HG03565 (cell line): ENCODE data around the gene TMPRSS11B.
A peak's percentile ranks its signal among the peaks of the same experiment; 100 is the strongest.
"Not testable (repeated sequence)": the region's sequence is repeated elsewhere in the genome, so short reads cannot be mapped to it uniquely, and the experiment has no call there.

Experiments used
- ATAC-seq: cut with Tn5 transposase; IDR thresholded peaks from one replicate; pipeline ENCODE4 v1.9.1; 2021; ENCODE audit warnings: mild to moderate bottlenecking, moderate library complexity; ENCODE audit not compliant: unreplicated experiment

The TMPRSS11B gene

GRCh38 chr4:68245594-68245993 is at the start of gene TMPRSS11B:
TMPRSS11B (minus strand) TSS chr4:68245694; CDS start chr4:68245558, 136 bp downstream.
- ATAC-seq = no peak

GRCh38 chr4:68291256-68291655 is 45.8 kb upstream of the TMPRSS11B start:
- ATAC-seq = no peak

- ATAC-seq = no peak
These were observed 42.9 kb upstream of the TMPRSS11B start for GRCh38 chr4:68288393-68288740.

- ATAC-seq = no peak
These were observed 42.4 kb upstream of the TMPRSS11B start for GRCh38 chr4:68287704-68288392.

GRCh38 chr4:68283714-68284113 is 38.2 kb upstream of the TMPRSS11B start:
- ATAC-seq = no peak

- ATAC-seq = no peak
These were observed 37.6 kb upstream of the TMPRSS11B start for GRCh38 chr4:68283095-68283494.

- not testable (repeated sequence) for ATAC-seq
These were observed 36.6 kb upstream of the TMPRSS11B start for GRCh38 chr4:68281796-68282740.

GRCh38 chr4:68278029-68278428 is 32.5 kb upstream of the TMPRSS11B start:
- no peak for ATAC-seq

GRCh38 chr4:68277627-68278026 is 32.1 kb upstream of the TMPRSS11B start:
- no peak for ATAC-seq

- peak; percentile 43 for ATAC-seq
These were observed 27.4 kb upstream of the TMPRSS11B start for GRCh38 chr4:68272860-68273259.

GRCh38 chr4:68272380-68272779 is 26.9 kb upstream of the TMPRSS11B start:
- peak; percentile 40 for ATAC-seq

GRCh38 chr4:68271851-68272357 is 26.4 kb upstream of the TMPRSS11B start:
- ATAC-seq = peak; percentile 71

- ATAC-seq = no peak
These were observed 22.0 kb upstream of the TMPRSS11B start for GRCh38 chr4:68267433-68267944.

GRCh38 chr4:68264875-68265565 is 19.5 kb upstream of the TMPRSS11B start:
- ATAC-seq = no peak

GRCh38 chr4:68259191-68259590 is 13.7 kb upstream of the TMPRSS11B start:
- ATAC-seq = no peak

- ATAC-seq = no peak
These were observed 12.2 kb upstream of the TMPRSS11B start for GRCh38 chr4:68257719-68258118.

- no peak for ATAC-seq
These were observed 10.8 kb upstream of the TMPRSS11B start for GRCh38 chr4:68256284-68256683.

GRCh38 chr4:68250151-68250930 is 4.8 kb upstream of the TMPRSS11B start:
- ATAC-seq = no peak

- ATAC-seq = peak; percentile 96
These were observed 3.9 kb upstream of the TMPRSS11B start for GRCh38 chr4:68249434-68249833.

GRCh38 chr4:68240620-68241019 is 4.9 kb downstream of the TMPRSS11B start:
- ATAC-seq = no peak
